IPS-NIHi7 (cell line): ENCODE results near the gene ANKRD13D.

Experiments used
- DNase-seq: peaks from one replicate; pipeline ENCODE4 v3.0.0; 2012; ENCODE audit warnings: mixed read lengths; ENCODE audit errors: extremely low spot score

Gene ANKRD13D

GRCh38 chr11:67289226-67289650, at the start of gene ANKRD13D:
Gene ANKRD13D, plus strand, starts transcription at chr11:67289303. Its CDS starts 158 bp downstream, at chr11:67289461.
- DNase-seq = no peak

GRCh38 chr11:67239783-67240575, 49.1 kb upstream of the ANKRD13D start:
- peak; percentile 98 for DNase-seq

- DNase-seq = peak; percentile 27
Measured at GRCh38 chr11:67240576-67241389, 48.3 kb upstream of the ANKRD13D start.

GRCh38 chr11:67242548-67242947, 46.6 kb upstream of the ANKRD13D start:
- DNase-seq = no peak

GRCh38 chr11:67243051-67243450, 46.1 kb upstream of the ANKRD13D start:
- DNase-seq = no peak

- no peak for DNase-seq
Measured at GRCh38 chr11:67245046-67245445, 44.1 kb upstream of the ANKRD13D start.

GRCh38 chr11:67247946-67248550, 41.1 kb upstream of the ANKRD13D start:
- DNase-seq = no peak

GRCh38 chr11:67248653-67249052, 40.5 kb upstream of the ANKRD13D start:
- no peak for DNase-seq

GRCh38 chr11:67250059-67251043, 38.8 kb upstream of the ANKRD13D start:
- no peak for DNase-seq

GRCh38 chr11:67251841-67252240, 37.3 kb upstream of the ANKRD13D start:
- DNase-seq = no peak

GRCh38 chr11:67252831-67253239, 36.3 kb upstream of the ANKRD13D start:
- no peak for DNase-seq

GRCh38 chr11:67253872-67254624, 35.1 kb upstream of the ANKRD13D start:
- no peak for DNase-seq

- DNase-seq = no peak
Measured at GRCh38 chr11:67254798-67255197, 34.3 kb upstream of the ANKRD13D start.

- DNase-seq = no peak
Measured at GRCh38 chr11:67255353-67255752, 33.8 kb upstream of the ANKRD13D start.

- DNase-seq = no peak
Measured at GRCh38 chr11:67255864-67256263, 33.2 kb upstream of the ANKRD13D start.

- DNase-seq = no peak
Measured at GRCh38 chr11:67256477-67257135, 32.5 kb upstream of the ANKRD13D start.

GRCh38 chr11:67260406-67260805, 28.7 kb upstream of the ANKRD13D start:
- no peak for DNase-seq

GRCh38 chr11:67260885-67261639, 28.0 kb upstream of the ANKRD13D start:
- peak; percentile 86 for DNase-seq

- DNase-seq = no peak
Measured at GRCh38 chr11:67261640-67261945, 27.5 kb upstream of the ANKRD13D start.
